ENCODE results near the gene FAM9B.

FAM9B gene

GRCh38 chrX:8980756-8981155 is 53.2 kb downstream of the FAM9B start:
- no peak for DNase-seq (ENCODE audit: low spot score)

Measured in COLO829 (cell line).